CD4-positive, alpha-beta T cell (primary cell): ENCODE results near the gene ARHGAP10. TPM values are rescaled to one million over a fixed set of nuclear protein-coding genes. Genes with fewer than 3 reads are reported as not detected.
A peak's percentile ranks its signal among the peaks of the same experiment; 100 is the strongest.
"Not testable (repeated sequence)": the region's sequence is repeated elsewhere in the genome, so short reads cannot be mapped to it uniquely, and the experiment has no call there.

Source experiments
- ATAC-seq: fragments of 200-7000 bp; cut with Tn5 transposase; one replicate; pipeline ENCODE4 v1.10.0; 2022; ENCODE audit warnings: mild to moderate bottlenecking; ENCODE audit not compliant: poor library complexity
- CTCF ChIA-PET: fragments of 350-600 bp; sonication (Branson Sonifier 250); formaldehyde crosslinking; loops from one replicate; lab custom pipeline; 2021; ENCODE audit warnings: antibody characterized with exemption, inconsistent platforms; lab: Charles Lee
- POLR2A ChIA-PET: fragments of 350-600 bp; sonication (Branson Sonifier 250); formaldehyde crosslinking; loops from one replicate; lab custom pipeline; 2021; ENCODE audit warnings: antibody characterized with exemption, inconsistent platforms; lab: Charles Lee
- DNase-seq, 14 experiments: peaks; one replicate each; pipeline ENCODE4 v3.0.0-alpha.2; 2013 to 2020; ENCODE audit warnings: mixed read lengths in 2 of 14
- H3K27ac ChIP-seq, 2 donors: one replicate each; pipeline versions ENCODE4 v1.5.1 to v1.7.0; 2013; ENCODE audit warnings: low read length in 2 of 2, low read depth in 1 of 2, mild to moderate bottlenecking in 1 of 2
- H3K27me3 ChIP-seq, 2 experiments: 1 replicate in 1 of 2; 2 replicates in 1 of 2; pipeline versions ENCODE4 v1.6.1 to v1.7.0; 2013; ENCODE audit warnings: low read length in 2 of 2, control low read depth in 1 of 2, mild to moderate bottlenecking in 1 of 2, moderate library complexity in 1 of 2; ENCODE audit not compliant: insufficient read depth in 2 of 2, control insufficient read depth in 1 of 2
- H3K36me3 ChIP-seq: one replicate; pipeline ENCODE4 v1.6.1; 2013; ENCODE audit warnings: low read length, control low read depth; ENCODE audit not compliant: insufficient read depth
- H3K4me1 ChIP-seq: one replicate; pipeline ENCODE4 v1.6.1; 2013; ENCODE audit warnings: low read length, control low read depth; ENCODE audit not compliant: insufficient read depth
- H3K4me3 ChIP-seq: one replicate; pipeline ENCODE4 v1.5.1; 2013; ENCODE audit warnings: mild to moderate bottlenecking, low read length, moderate library complexity
- H3K9me3 ChIP-seq, 2 experiments: 1 replicate in 1 of 2; 2 replicates in 1 of 2; pipeline versions ENCODE4 v1.6.1 to v1.7.0; 2013; ENCODE audit warnings: low read length in 2 of 2, mild to moderate bottlenecking in 2 of 2, control low read depth in 1 of 2, moderate library complexity in 1 of 2; ENCODE audit not compliant: control insufficient read depth in 1 of 2, insufficient read depth in 1 of 2
- H3K27ac Mint-ChIP-seq: one replicate; pipeline ENCODE4 v1.8.0; 2020; ENCODE audit warnings: mixed read lengths
- H3K27me3 Mint-ChIP-seq: one replicate; pipeline ENCODE4 v1.8.0; 2021; ENCODE audit warnings: mixed read lengths
- H3K36me3 Mint-ChIP-seq: one replicate; pipeline ENCODE4 v1.8.0; 2021; ENCODE audit warnings: low read depth, mixed read lengths
- H3K4me1 Mint-ChIP-seq: one replicate; pipeline ENCODE4 v1.8.0; 2021; ENCODE audit warnings: low read depth, mixed read lengths
- H3K4me3 Mint-ChIP-seq: one replicate; pipeline ENCODE4 v1.8.0; 2020; ENCODE audit warnings: mild to moderate bottlenecking, mixed read lengths
- H3K9me3 Mint-ChIP-seq: one replicate; pipeline ENCODE4 v1.8.0; 2020; ENCODE audit warnings: mixed read lengths
- CTCF ChIP-seq: fragments of 200-600 bp; IDR thresholded peaks from one replicate; pipeline ENCODE4 v1.8.0; 2022; ENCODE audit warnings: antibody characterized with exemption, mild to moderate bottlenecking
- intact Hi-C, 2 experiments: fragments of 100-400 bp; cut with DNase I in 1 of 2; cut with micrococcal nuclease in 1 of 2; formaldehyde crosslinking; loops; one replicate each; pipeline versions ENCODE4 v1.15.1 to v1.9.0; 2023 to 2025; cut with DNase I, micrococcal nuclease
- total RNA-seq, 174 experiments: library from RNA in 2 of 174; stranded (reverse) in 2 of 174; gene quantifications; one replicate each; pipeline ENCODE4 v1.2.3 and lab custom pipeline; 2021 to 2026

The ARHGAP10 gene
- total RNA-seq, 2 experiments from 2014 or later = 5.6 to 5.7 TPM

- Mint-ChIP-seq H3K27me3 (no peaks in the 10 kb centered on the region), H3K36me3 (no peaks in the 10 kb centered on the region), H3K9me3 (no peaks in the 10 kb centered on the region), H3K27ac (peak overlapping the region; percentile 85), H3K4me3 (peak overlapping the region; percentile 18), H3K4me1 (peaks cover 43% of the 10 kb centered on the region)
- Histone ChIP-seq H3K4me1 (peaks cover 22% of the 10 kb centered on the region), H3K27ac (no peak overlapping the region), H3K36me3 (no peaks in the 10 kb centered on the region), H3K9me3 (no peaks in the 10 kb centered on the region), H3K4me3 (no peak overlapping the region), H3K27me3 (no peaks in the 10 kb centered on the region)
- no peak for ATAC-seq
- DNase-seq = no peak
- ChIA-PET CTCF (interaction anchor here (1.4 to 1.8 kb wide), 2 partner anchors 8 to 72 kb away, joined by 5 to 7 read pairs; no protein-coding TSS in a partner anchor), POLR2A (interaction anchor here (2.2 kb wide), 1 partner anchor 62 kb away, joined by 12 read pairs; the partner anchor contains the start of gene ARHGAP10)
- intact Hi-C loops = loop anchor here in 1 of 2 experiments (5.0 kb wide), 1 partner anchor 62 kb away; the partner anchor contains the start of gene ARHGAP10
- TF ChIP-seq CTCF = no peak
Observed at GRCh38 chr4:147794314-147794680, 62.4 kb downstream of the ARHGAP10 start.

- DNase-seq (peak in 1 of 14 experiments; percentile 30), ATAC-seq (peak; percentile 53)
- Mint-ChIP-seq H3K4me1 (peaks cover 49% of the 10 kb centered on the region), H3K27ac (peak overlapping the region; percentile 85), H3K36me3 (no peaks in the 10 kb centered on the region), H3K27me3 (no peaks in the 10 kb centered on the region), H3K9me3 (no peaks in the 10 kb centered on the region), H3K4me3 (no peak overlapping the region)
- CTCF ChIA-PET = interaction anchor here (1.4 to 1.8 kb wide), 2 partner anchors 9 to 72 kb away, joined by 5 to 7 read pairs; no protein-coding TSS in a partner anchor
- TF ChIP-seq CTCF = no peak
- H3K27me3 ChIP-seq = no peaks in the 10 kb centered on the region
- POLR2A ChIA-PET = interaction anchor here (1.1 to 2.2 kb wide), 2 partner anchors 63 to 178 kb away, joined by 3 to 12 read pairs; partner anchors contain the start of genes ARHGAP10 and TMEM184C
- no peak overlapping the region for H3K27ac ChIP-seq
- H3K36me3 ChIP-seq = no peaks in the 10 kb centered on the region
- H3K9me3 ChIP-seq = no peaks in the 10 kb centered on the region
- intact Hi-C loops = loop anchor here in 1 of 2 experiments (5.0 kb wide), 1 partner anchor 63 kb away; the partner anchor contains the start of gene ARHGAP10
- no peak overlapping the region for H3K4me3 ChIP-seq
- peaks cover 25% of the 10 kb centered on the region for H3K4me1 ChIP-seq
Observed at GRCh38 chr4:147794787-147795413, 63.0 kb downstream of the ARHGAP10 start.

- H3K9me3 ChIP-seq, H3K36me3 Mint-ChIP-seq, H3K27me3 Mint-ChIP-seq, H3K4me3 Mint-ChIP-seq, H3K36me3 ChIP-seq, H3K9me3 Mint-ChIP-seq, H3K27ac Mint-ChIP-seq, H3K27ac ChIP-seq, H3K4me3 ChIP-seq, CTCF ChIA-PET, intact Hi-C loops, ATAC-seq, POLR2A ChIA-PET, DNase-seq, H3K27me3 ChIP-seq: not testable (repeated sequence)
- H3K4me1 ChIP-seq = peaks cover 18% of the 10 kb centered on the region
- H3K4me1 Mint-ChIP-seq = peaks cover 38% of the 10 kb centered on the region
Observed at GRCh38 chr4:147799057-147799456, 67.2 kb downstream of the ARHGAP10 start.
